Mammary epithelial cell (primary cell): ENCODE results near the gene FGF14.

Source experiments
- CTCF ChIP-seq, 2 donors: IDR thresholded peaks in 1 of 2; conservative IDR thresholded peaks in 1 of 2; 2 replicates each; pipeline ENCODE4 v1.5.1; 2011 to 2012; ENCODE audit warnings: inconsistent platforms in 2 of 2, low read length in 2 of 2, mild to moderate bottlenecking in 2 of 2, control low read depth in 1 of 2, low read depth in 1 of 2; ENCODE audit not compliant: insufficient read depth in 1 of 2; ENCODE audit errors: extremely low read depth in 1 of 2
- EZH2 ChIP-seq: IDR thresholded peaks from 2 replicates; pipeline ENCODE4 v1.6.1; 2012; ENCODE audit warnings: low read length, inconsistent platforms, borderline replicate concordance

- TF ChIP-seq CTCF (conservative IDR thresholded peaks at IDR 0.05 in 1 of 2, IDR thresholded peaks at IDR 0.05 in 1 of 2; ENCODE audit: extremely low read depth in 1 of 2, insufficient read depth in 1 of 2, low read depth in 1 of 2, low read length in 2 of 2) (no peak), EZH2 (no peak)
Observed at GRCh38 chr13:102244607-102245227, 157.1 kb downstream of the FGF14 start.
